Stomach smooth muscle (tissue), 2 donors: Measurements from ENCODE around the gene VEGFC.

Experiments used
- H3K27ac ChIP-seq: one replicate; pipeline ENCODE4 v1.7.0; 2013; ENCODE audit warnings: mild to moderate bottlenecking, low read length, inconsistent platforms
- H3K27me3 ChIP-seq, 2 donors: one replicate each; pipeline ENCODE4 v1.7.0; 2013; ENCODE audit warnings: low read length in 2 of 2; ENCODE audit not compliant: insufficient read depth in 2 of 2, control insufficient read depth in 1 of 2
- H3K36me3 ChIP-seq, 2 donors: one replicate each; pipeline ENCODE4 v1.7.0; 2013; ENCODE audit warnings: low read length in 2 of 2; ENCODE audit not compliant: control insufficient read depth in 2 of 2, insufficient read depth in 2 of 2
- H3K4me1 ChIP-seq: one replicate; pipeline ENCODE4 v1.7.0; 2013; ENCODE audit warnings: low read length; ENCODE audit not compliant: control insufficient read depth, insufficient read depth
- H3K4me3 ChIP-seq, 2 donors: one replicate each; pipeline ENCODE4 v1.7.0; 2013; ENCODE audit warnings: low read length in 2 of 2
- H3K9ac ChIP-seq, 2 donors: one replicate each; pipeline ENCODE4 v1.7.0; 2013; ENCODE audit warnings: low read length in 2 of 2, mild to moderate bottlenecking in 1 of 2
- H3K9me3 ChIP-seq, 2 donors: one replicate each; pipeline ENCODE4 v1.7.0; 2013; ENCODE audit warnings: low read length in 2 of 2; ENCODE audit not compliant: control insufficient read depth in 2 of 2
- donor health status: healthy.
- donor health status: Pancreatic carcinoma.

VEGFC gene

GRCh38 chr4:176824645-176825366 lies 32.1 kb upstream of the VEGFC start:
- H3K9ac ChIP-seq = no peak overlapping the region
- no peaks in the 10 kb centered on the region for H3K4me1 ChIP-seq
- H3K4me3 ChIP-seq = no peak overlapping the region
- no peak overlapping the region for H3K27ac ChIP-seq
- no peaks in the 10 kb centered on the region for H3K36me3 ChIP-seq
- no peaks in the 10 kb centered on the region for H3K9me3 ChIP-seq
- H3K27me3 ChIP-seq = no peaks in the 10 kb centered on the region

DNA sequence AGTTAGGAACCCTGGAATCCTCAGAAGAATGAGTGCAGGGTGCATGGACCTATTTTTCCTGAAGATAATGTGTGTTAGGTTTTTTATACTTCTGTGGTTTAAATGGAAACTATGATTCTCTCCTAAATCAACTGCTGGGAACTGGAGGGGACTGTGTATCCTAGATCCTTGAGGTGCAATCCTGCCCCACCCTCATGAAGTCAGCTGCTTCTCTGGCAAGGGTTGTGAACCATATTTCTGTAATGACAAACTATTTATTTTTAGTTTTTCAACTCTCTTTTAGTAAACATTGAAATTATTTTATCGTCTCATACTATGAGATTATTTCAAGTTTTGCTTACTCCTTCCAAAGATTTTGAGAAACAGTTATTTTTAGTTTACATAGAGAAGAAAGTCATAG lies 25.8 kb upstream of the VEGFC start:
- Histone ChIP-seq H3K9me3 (no peaks in the 10 kb centered on the region), H3K36me3 (no peaks in the 10 kb centered on the region), H3K27ac (no peak overlapping the region), H3K9ac (no peak overlapping the region), H3K27me3 (no peaks in the 10 kb centered on the region), H3K4me3 (no peak overlapping the region), H3K4me1 (no peaks in the 10 kb centered on the region)

DNA sequence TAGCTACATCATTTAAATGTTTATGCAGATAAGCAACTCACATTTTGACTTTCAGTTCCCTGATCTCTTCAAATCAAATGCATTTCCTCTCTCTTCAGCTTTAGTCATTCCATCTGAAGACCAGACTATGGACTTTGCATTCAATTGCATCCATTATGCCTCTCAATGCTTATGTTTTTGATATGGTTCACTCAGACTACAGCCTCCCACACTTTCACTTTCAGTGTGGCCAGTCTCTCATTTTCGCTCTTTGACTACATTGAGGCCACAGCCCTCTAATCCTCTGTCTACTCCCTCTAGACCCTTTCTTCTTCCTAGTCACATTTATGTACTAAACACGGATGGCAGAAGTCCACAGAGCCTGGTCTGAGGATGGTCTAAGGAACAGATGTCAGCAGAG lies 24.5 kb upstream of the VEGFC start:
- Histone ChIP-seq H3K36me3 (no peaks in the 10 kb centered on the region), H3K9me3 (no peaks in the 10 kb centered on the region), H3K4me3 (no peak overlapping the region), H3K9ac (no peak overlapping the region), H3K27me3 (no peaks in the 10 kb centered on the region), H3K27ac (no peak overlapping the region), H3K4me1 (no peaks in the 10 kb centered on the region)

DNA sequence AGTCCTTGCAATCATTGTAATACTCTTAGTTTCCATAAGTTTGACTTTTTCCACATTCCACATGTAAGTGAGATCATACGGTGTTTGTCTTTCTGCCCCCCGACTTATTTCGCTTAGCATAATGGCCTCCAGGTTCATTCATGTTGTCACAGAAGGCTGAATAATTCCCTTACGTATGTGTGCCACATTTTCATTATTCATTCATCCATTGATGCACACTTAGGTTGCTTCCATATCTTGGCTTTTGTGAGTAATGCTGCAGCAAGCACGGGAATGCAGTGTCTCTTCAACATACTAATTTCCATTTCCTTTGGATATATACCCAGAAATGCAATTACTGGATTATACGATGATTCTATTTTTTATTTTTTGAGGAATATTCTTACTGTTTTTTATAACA lies 22.0 kb upstream of the VEGFC start:
- no peaks in the 10 kb centered on the region for H3K36me3 ChIP-seq
- H3K4me1 ChIP-seq = no peaks in the 10 kb centered on the region
- H3K4me3 ChIP-seq = no peak overlapping the region
- no peak overlapping the region for H3K27ac ChIP-seq
- H3K9me3 ChIP-seq = no peaks in the 10 kb centered on the region
- no peak overlapping the region for H3K9ac ChIP-seq
- H3K27me3 ChIP-seq = no peaks in the 10 kb centered on the region

- no peak overlapping the region for H3K4me3 ChIP-seq
- H3K36me3 ChIP-seq = no peaks in the 10 kb centered on the region
- H3K27me3 ChIP-seq = no peaks in the 10 kb centered on the region
- no peak overlapping the region for H3K27ac ChIP-seq
- H3K4me1 ChIP-seq = no peaks in the 10 kb centered on the region
- H3K9me3 ChIP-seq = peaks cover 0 to 5% of the 10 kb centered on the region in 2 donors
- H3K9ac ChIP-seq = no peak overlapping the region
These were observed 17.9 kb upstream of the VEGFC start for GRCh38 chr4:176810481-176811249.

- Histone ChIP-seq H3K27ac (no peak overlapping the region), H3K36me3 (no peaks in the 10 kb centered on the region), H3K27me3 (no peaks in the 10 kb centered on the region), H3K4me1 (no peaks in the 10 kb centered on the region), H3K4me3 (no peak overlapping the region), H3K9ac (no peak overlapping the region), H3K9me3 (peaks cover 0 to 5% of the 10 kb centered on the region in 2 donors)
These were observed 14.2 kb upstream of the VEGFC start for GRCh38 chr4:176806778-176807375.

DNA sequence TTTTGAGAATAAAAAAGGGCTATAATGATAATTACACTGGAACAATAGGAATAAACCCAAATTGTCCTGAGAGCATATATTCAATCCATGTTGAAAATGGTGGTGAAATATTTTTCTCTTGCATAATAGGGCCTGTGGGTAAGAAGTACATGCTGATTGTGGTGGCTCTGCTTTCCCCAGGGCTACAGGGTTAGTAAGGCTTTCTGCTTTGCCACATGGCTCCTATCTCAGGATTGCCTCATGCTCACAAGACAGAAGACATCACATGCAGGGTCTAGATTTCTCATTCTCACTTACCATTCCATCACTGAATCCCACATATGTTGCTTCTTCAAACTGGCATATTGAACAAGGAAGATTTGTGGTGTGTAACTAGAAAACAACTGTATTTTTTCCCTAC lies 12.4 kb upstream of the VEGFC start:
- Histone ChIP-seq H3K4me1 (no peaks in the 10 kb centered on the region), H3K27me3 (no peaks in the 10 kb centered on the region), H3K4me3 (no peak overlapping the region), H3K9me3 (peaks cover 0 to 5% of the 10 kb centered on the region in 2 donors), H3K27ac (no peak overlapping the region), H3K9ac (no peak overlapping the region), H3K36me3 (no peaks in the 10 kb centered on the region)

DNA sequence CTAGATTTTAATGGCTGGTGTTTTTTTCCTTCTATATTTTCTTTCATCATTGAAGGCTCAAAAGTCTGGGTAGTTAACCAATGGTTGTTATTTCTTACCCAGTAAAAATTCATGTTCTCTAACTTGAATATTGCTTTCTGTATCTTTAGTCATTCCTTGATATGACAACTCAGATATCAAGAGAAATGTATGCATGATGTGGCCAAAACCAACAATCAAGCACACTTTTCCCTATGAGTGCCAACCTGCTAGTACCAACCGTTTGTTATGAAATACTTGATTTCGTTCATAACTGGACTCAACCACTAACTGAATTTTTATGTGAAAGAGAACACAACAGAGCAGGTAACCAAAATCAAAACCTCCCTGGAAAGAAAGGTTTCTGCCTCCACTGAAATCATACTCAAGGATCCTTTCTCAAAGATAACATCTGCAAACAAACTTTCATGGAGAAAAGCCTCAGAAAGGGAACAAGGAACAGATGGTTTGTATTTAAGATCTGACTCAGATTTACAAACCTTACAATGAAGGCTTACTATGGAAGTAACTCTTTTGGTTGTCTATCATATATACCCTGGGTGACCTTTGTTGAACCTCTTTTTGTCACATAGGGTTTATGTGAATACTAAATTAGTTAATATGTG lies 8.3 kb upstream of the VEGFC start:
- no peak overlapping the region for H3K27ac ChIP-seq
- no peaks in the 10 kb centered on the region for H3K27me3 ChIP-seq
- no peak overlapping the region for H3K4me3 ChIP-seq
- no peaks in the 10 kb centered on the region for H3K9me3 ChIP-seq
- H3K4me1 ChIP-seq = no peaks in the 10 kb centered on the region
- no peaks in the 10 kb centered on the region for H3K36me3 ChIP-seq
- no peak overlapping the region for H3K9ac ChIP-seq

DNA sequence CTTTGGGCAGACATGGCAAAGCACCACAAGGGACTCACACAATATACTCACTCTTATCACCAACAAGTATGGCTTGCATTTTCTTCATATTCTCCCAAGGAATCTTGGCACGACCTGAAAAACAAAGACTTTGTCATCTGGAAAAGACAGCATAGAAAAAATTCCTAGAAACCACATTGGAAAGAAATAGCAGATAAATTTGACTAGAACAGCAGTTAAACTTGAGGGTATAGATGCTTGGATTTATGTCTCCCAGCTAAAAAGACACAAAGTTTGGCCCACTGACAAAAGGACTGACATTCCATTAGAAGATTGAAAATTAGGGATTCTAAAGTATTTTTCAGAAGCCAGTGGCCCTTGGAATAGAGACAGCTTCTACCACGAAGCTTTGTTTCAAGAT lies 6.9 kb upstream of the VEGFC start:
- Histone ChIP-seq H3K9me3 (no peaks in the 10 kb centered on the region), H3K27ac (no peak overlapping the region), H3K4me1 (no peaks in the 10 kb centered on the region), H3K4me3 (no peak overlapping the region), H3K9ac (no peak overlapping the region), H3K27me3 (no peaks in the 10 kb centered on the region), H3K36me3 (no peaks in the 10 kb centered on the region)

- Histone ChIP-seq H3K4me1 (no peaks in the 10 kb centered on the region), H3K27ac (no peak overlapping the region), H3K4me3 (no peak overlapping the region), H3K9ac (no peak overlapping the region), H3K36me3 (no peaks in the 10 kb centered on the region), H3K27me3 (no peaks in the 10 kb centered on the region), H3K9me3 (no peaks in the 10 kb centered on the region)
These were observed 5.8 kb upstream of the VEGFC start for GRCh38 chr4:176798540-176798939.
